HepG2 (cell line): ENCODE results near the gene RRAD. TPM values are rescaled to one million over a fixed set of nuclear protein-coding genes. Genes with fewer than 3 reads are reported as not detected.

Experiments
- ATF7-NPFF ChIP-seq: sonication (generic); formaldehyde crosslinking; IDR thresholded peaks from 2 replicates; pipeline ENCODE4 v1.8.1; 2023; ENCODE audit warnings: mild to moderate bottlenecking, low read depth, missing genetic modification reagents, moderate library complexity
- CREM ChIP-seq, 2 experiments: sonication (generic) in 1 of 2; formaldehyde crosslinking in 1 of 2; IDR thresholded peaks; 2 replicates each; pipeline versions ENCODE4 v1.4.0 to v1.6.1; 2016 to 2020; ENCODE audit warnings: antibody characterized with exemption in 1 of 2, mild to moderate bottlenecking in 1 of 2, missing genetic modification reagents in 1 of 2
- HDAC6 ChIP-seq: fragments of 200-600 bp; sonication (generic); IDR thresholded peaks from 2 replicates; pipeline ENCODE4 v1.7.0; 2017; ENCODE audit warnings: mild to moderate bottlenecking, antibody characterized with exemption, low read length, low read depth
- HNRNPL ChIP-seq: fragments of 200-400 bp; formaldehyde crosslinking; IDR thresholded peaks from 2 replicates; pipeline ENCODE4 v1.6.1; 2017; ENCODE audit warnings: mild to moderate bottlenecking, low read depth, low read length
- HNRNPLL ChIP-seq: fragments of 200-400 bp; formaldehyde crosslinking; IDR thresholded peaks from 2 replicates; pipeline ENCODE4 v1.6.1; 2017; ENCODE audit warnings: mild to moderate bottlenecking, low read depth, low read length; ENCODE audit not compliant: poor library complexity, severe bottlenecking
- NR2F6 ChIP-seq, 2 experiments: IDR thresholded peaks; 2 replicates each; pipeline ENCODE4 v1.6.1; 2016; ENCODE audit warnings: antibody characterized with exemption in 1 of 2, mild to moderate bottlenecking in 1 of 2
- PCBP2 ChIP-seq: fragments of 200-400 bp; formaldehyde crosslinking; optimal IDR thresholded peaks from 2 replicates; pipeline ENCODE3; 2018; ENCODE audit warnings: low read length, low read depth; ENCODE audit not compliant: poor library complexity, severe bottlenecking
- RARG ChIP-seq: sonication (generic); formaldehyde crosslinking; IDR thresholded peaks from 2 replicates; pipeline ENCODE4 v1.4.0; 2020; ENCODE audit warnings: low read depth, mild to moderate bottlenecking, missing genetic modification reagents
- RXRA ChIP-seq: sonication (generic); formaldehyde crosslinking; IDR thresholded peaks from 2 replicates; pipeline ENCODE4 v1.5.1; 2020; ENCODE audit warnings: missing genetic modification reagents
- ZNF205 ChIP-seq: IDR thresholded peaks from 2 replicates; pipeline ENCODE4 v1.6.1; 2018; ENCODE audit warnings: missing biosample characterization, missing genetic modification reagents
- ZNF24 ChIP-seq: fragments of 450-650 bp; IDR thresholded peaks from 2 replicates; pipeline ENCODE4 v1.6.1; 2017; ENCODE audit warnings: antibody characterized with exemption, mild to moderate bottlenecking
- ZNF256 ChIP-seq: sonication (generic); formaldehyde crosslinking; conservative IDR thresholded peaks from 2 replicates; pipeline ENCODE4 v1.4.0; 2020; ENCODE audit warnings: missing genetic modification reagents
- ZNF749 ChIP-seq: sonication (generic); formaldehyde crosslinking; IDR thresholded peaks from 2 replicates; pipeline ENCODE4 v1.8.0; 2022; ENCODE audit warnings: mild to moderate bottlenecking, missing genetic modification reagents, moderate library complexity, borderline replicate concordance
- polyA plus RNA-seq, 8 experiments: library from polyadenylated mRNA; depleted of rRNA in 3 of 8; stranded (reverse) in 7 of 8; unstranded in 1 of 8; fragments of >200 nt; fragmentation: Illumina TruSeq in 4 of 8; extraction: Trizol in 4 of 8; gene quantifications; 2 replicates each; pipeline versions ENCODE4 v1.2.1 to v1.2.3, GENCODE V29; 2011 to 2016; ENCODE audit warnings: low read depth in 4 of 8, missing spikeins in 1 of 8, mixed read lengths in 1 of 8; ENCODE audit not compliant: insufficient read depth in 1 of 8
- total RNA-seq, 5 experiments: library from RNA; depleted of rRNA; stranded (reverse); fragments of >200 nt; fragmentation: Illumina TruSeq; extraction: Trizol; gene quantifications; 2 replicates each; pipeline ENCODE4 v1.2.3, GENCODE V29; 2016; ENCODE audit warnings: low read depth in 1 of 5
- TF ChIP-seq, protein P1 (sequence below): sonication (generic); formaldehyde crosslinking; IDR thresholded peaks from 2 replicates; pipeline ENCODE4 v1.5.0; 2020; ENCODE audit warnings: mild to moderate bottlenecking, missing genetic modification reagents, borderline replicate concordance

RRAD gene
- total and polyA plus RNA-seq, 2 of the 13 experiments (the other 11 are each of a cell fraction or from before 2014, with no cell fraction given) = 0.80 to 1.1 TPM

DNA sequence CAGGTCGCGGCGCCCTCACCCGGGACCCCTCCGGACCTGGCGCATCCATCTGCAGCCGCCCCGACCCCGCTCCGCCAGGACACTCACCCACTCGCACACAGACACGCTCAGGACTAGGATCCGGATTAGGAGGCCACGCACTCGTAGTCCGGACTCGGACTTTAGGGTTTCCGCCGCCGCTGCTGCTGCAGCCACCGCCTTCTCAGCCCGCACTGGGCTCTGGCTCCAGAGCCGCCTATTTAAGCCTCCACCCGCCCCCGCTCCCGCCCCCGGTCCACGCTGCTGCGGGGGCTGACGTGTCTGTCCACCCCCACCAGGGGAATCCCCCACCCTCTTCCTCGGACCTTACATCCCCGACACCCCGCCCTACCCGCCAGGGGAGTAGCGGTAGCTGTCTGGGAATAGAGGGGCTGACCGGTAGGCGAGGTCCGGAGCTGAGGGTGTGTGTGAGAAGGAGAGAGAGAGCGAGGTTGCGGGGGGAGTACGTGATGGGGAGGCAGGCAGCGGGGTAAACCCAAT, at the start of gene RRAD (continued):
- TF ChIP-seq ATF7-NPFF = 0 out of 2 replicates have a peak, but pooled peaks have one; percentile 20
- TF ChIP-seq NR2F6 (IDR thresholded peaks at IDR 0.05) = no peak
- no peak for TF ChIP-seq NR2F6 (CRISPR knock-in tag; IDR thresholded peaks at IDR 0.05)
- TF ChIP-seq ZNF24 = no peak
- TF ChIP-seq, protein P1, sequence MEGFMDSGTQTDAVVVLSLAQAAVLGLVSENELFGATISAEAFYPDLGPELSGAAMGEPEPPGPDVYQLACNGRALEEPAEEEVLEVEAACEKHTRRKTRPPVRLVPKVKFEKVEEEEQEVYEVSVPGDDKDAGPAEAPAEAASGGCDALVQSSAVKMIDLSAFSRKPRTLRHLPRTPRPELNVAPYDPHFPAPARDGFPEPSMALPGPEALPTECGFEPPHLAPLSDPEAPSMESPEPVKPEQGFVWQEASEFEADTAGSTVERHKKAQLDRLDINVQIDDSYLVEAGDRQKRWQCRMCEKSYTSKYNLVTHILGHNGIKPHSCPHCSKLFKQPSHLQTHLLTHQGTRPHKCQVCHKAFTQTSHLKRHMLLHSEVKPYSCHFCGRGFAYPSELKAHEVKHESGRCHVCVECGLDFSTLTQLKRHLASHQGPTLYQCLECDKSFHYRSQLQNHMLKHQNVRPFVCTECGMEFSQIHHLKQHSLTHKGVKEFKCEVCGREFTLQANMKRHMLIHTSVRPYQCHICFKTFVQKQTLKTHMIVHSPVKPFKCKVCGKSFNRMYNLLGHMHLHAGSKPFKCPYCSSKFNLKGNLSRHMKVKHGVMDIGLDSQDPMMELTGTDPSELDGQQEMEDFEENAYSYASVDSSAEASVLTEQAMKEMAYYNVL (CRISPR knock-in tag) = peak; percentile 45; the same call in 1 of the 2 replicates
- TF ChIP-seq HNRNPLL = peak; percentile 34
- TF ChIP-seq HNRNPL = no peak
- TF ChIP-seq HDAC6 = no peak
- no peak for TF ChIP-seq RARG (CRISPR knock-in tag)
- TF ChIP-seq RXRA = 0 out of 2 replicates have a peak, but pooled peaks have one; percentile 1
- TF ChIP-seq ZNF205 = no peak
- TF ChIP-seq CREM (IDR thresholded peaks at IDR 0.05) = no peak
- TF ChIP-seq CREM (CRISPR knock-in tag; IDR thresholded peaks at IDR 0.05) = no peak
- no peak for TF ChIP-seq ZNF749
- TF ChIP-seq PCBP2 = no peak
- TF ChIP-seq ZNF256 (CRISPR knock-in tag) = no peak
